ENCODE data around the gene SERINC2.

DNA sequence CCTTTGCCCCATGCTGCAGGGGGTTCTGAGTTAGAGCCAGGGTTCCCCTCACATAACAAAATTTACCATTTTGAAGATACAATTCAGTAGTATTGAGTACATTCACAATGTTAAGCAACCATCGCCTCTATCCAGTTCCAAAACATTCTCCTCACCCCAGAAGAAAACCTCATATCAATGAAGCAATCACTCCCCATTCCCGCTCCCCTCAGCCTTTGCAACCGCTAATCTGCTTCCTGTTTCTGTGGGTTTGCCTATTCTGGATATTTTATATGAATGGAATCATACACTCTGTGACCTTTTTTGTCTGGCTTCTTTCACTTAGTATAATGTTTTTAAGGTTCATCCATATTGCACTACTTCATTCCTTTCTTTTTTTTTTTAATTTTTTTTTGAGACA, 32.9 kb downstream of the SERINC2 start:
- TF ChIP-seq L3MBTL2 (conservative IDR thresholded peaks at IDR 0.05) (no peak), TARDBP (IDR thresholded peaks at IDR 0.05) (no peak), ZNF384 (IDR thresholded peaks at IDR 0.05) (no peak), HDGF (IDR thresholded peaks at IDR 0.05; ENCODE audit: borderline replicate concordance) (no peak), FOXK2 (IDR thresholded peaks at IDR 0.05) (no peak), LEF1 (IDR thresholded peaks at IDR 0.05; ENCODE audit: borderline replicate concordance) (no peak), NFRKB (IDR thresholded peaks at IDR 0.05) (no peak), FOXM1 (IDR thresholded peaks at IDR 0.05; ENCODE audit: borderline replicate concordance) (no peak), FOXA1 (IDR thresholded peaks at IDR 0.05) (no peak), SUZ12 (IDR thresholded peaks at IDR 0.05) (no peak), SP1 (IDR thresholded peaks at IDR 0.05) (no peak), BHLHE40 (IDR thresholded peaks at IDR 0.05; ENCODE audit: borderline replicate concordance) (no peak)
- TF ChIP-seq, protein P1, sequence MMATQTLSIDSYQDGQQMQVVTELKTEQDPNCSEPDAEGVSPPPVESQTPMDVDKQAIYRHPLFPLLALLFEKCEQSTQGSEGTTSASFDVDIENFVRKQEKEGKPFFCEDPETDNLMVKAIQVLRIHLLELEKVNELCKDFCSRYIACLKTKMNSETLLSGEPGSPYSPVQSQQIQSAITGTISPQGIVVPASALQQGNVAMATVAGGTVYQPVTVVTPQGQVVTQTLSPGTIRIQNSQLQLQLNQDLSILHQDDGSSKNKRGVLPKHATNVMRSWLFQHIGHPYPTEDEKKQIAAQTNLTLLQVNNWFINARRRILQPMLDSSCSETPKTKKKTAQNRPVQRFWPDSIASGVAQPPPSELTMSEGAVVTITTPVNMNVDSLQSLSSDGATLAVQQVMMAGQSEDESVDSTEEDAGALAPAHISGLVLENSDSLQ (IDR thresholded peaks at IDR 0.05), result no peak
